PC-9 (cell line): Measurements from ENCODE around the gene PRKAR2B. TPM values are rescaled to one million over a fixed set of nuclear protein-coding genes. Genes with fewer than 3 reads are reported as not detected.

Source experiments
- BruUV-seq: library from RNA; stranded (reverse); fragments of 400-500 nt; replicated peaks from 2 replicates; lab custom pipeline; 2021; lab: Mats Ljungman, UMichigan
- CTCF ChIA-PET: fragments of 300-600 bp; sonication (Branson Sonifier 250); formaldehyde crosslinking; loops from one replicate; lab custom pipeline; 2022; ENCODE audit warnings: antibody characterized with exemption; lab: Charles Lee
- POLR2A ChIA-PET: fragments of 300-600 bp; sonication (Branson Sonifier 250); formaldehyde crosslinking; loops from one replicate; lab custom pipeline; 2022; ENCODE audit warnings: antibody characterized with exemption; ENCODE audit not compliant: unreplicated experiment; lab: Charles Lee
- DNase-seq, 2 experiments: peaks; one replicate each; pipeline versions ENCODE4 v3.0.0 to v3.0.0-alpha.2; 2015 to 2022; ENCODE audit warnings: mixed read lengths in 1 of 2
- H2AFZ ChIP-seq: fragments of 200-600 bp; sonication (generic); 2 replicates; pipeline ENCODE4 v1.8.1; 2017; ENCODE audit warnings: antibody characterized with exemption
- H3F3A ChIP-seq: fragments of 200-600 bp; sonication (generic); 2 replicates; pipeline ENCODE4 v1.8.1; 2017; ENCODE audit warnings: antibody characterized with exemption, mild to moderate bottlenecking, low read depth; ENCODE audit not compliant: insufficient read depth
- H3K27ac ChIP-seq: fragments of 200-600 bp; sonication (generic); 2 replicates; pipeline ENCODE4 v1.6.1; 2016; ENCODE audit warnings: mixed run types
- H3K27me3 ChIP-seq: fragments of 200-600 bp; sonication (generic); 2 replicates; pipeline ENCODE4 v1.6.1; 2016; ENCODE audit warnings: low read depth, mixed run types; ENCODE audit not compliant: insufficient read depth
- H3K36me3 ChIP-seq: fragments of 200-600 bp; sonication (generic); 2 replicates; pipeline ENCODE4 v1.6.1; 2016; ENCODE audit warnings: low read depth, mixed run types
- H3K4me1 ChIP-seq: fragments of 200-600 bp; sonication (generic); replicated peaks from 2 replicates; pipeline ENCODE4 v1.6.1; 2016; ENCODE audit warnings: mixed run types; ENCODE audit not compliant: insufficient read depth
- H3K4me2 ChIP-seq: fragments of 200-600 bp; sonication (generic); 2 replicates; pipeline ENCODE4 v1.6.1; 2017; ENCODE audit warnings: mixed run types
- H3K4me3 ChIP-seq: fragments of 200-600 bp; sonication (generic); 2 replicates; pipeline ENCODE4 v1.6.1; 2016; ENCODE audit warnings: mixed run types
- H3K79me2 ChIP-seq: fragments of 200-600 bp; sonication (generic); 2 replicates; pipeline ENCODE4 v1.6.1; 2017; ENCODE audit warnings: low read depth, mixed run types
- H3K9me2 ChIP-seq: fragments of 200-600 bp; sonication (generic); 2 replicates; pipeline ENCODE4 v1.8.1; 2017; ENCODE audit warnings: mild to moderate bottlenecking; ENCODE audit not compliant: insufficient read depth
- H3K9me3 ChIP-seq: fragments of 200-600 bp; sonication (generic); 2 replicates; pipeline ENCODE4 v1.8.1; 2016; ENCODE audit warnings: low read depth; ENCODE audit not compliant: insufficient read depth
- H4K20me1 ChIP-seq: fragments of 200-600 bp; sonication (generic); 2 replicates; pipeline ENCODE4 v1.8.1; 2017; ENCODE audit not compliant: insufficient read depth
- CTCF ChIP-seq: fragments of 200-600 bp; sonication (generic); conservative IDR thresholded peaks from 2 replicates; pipeline ENCODE4 v1.6.1; 2017; ENCODE audit warnings: mixed run types, antibody characterized with exemption, mild to moderate bottlenecking, moderate library complexity
- EZH2 ChIP-seq: fragments of 200-600 bp; sonication (generic); IDR thresholded peaks from 2 replicates; pipeline ENCODE4 v1.8.0; 2017; ENCODE audit warnings: antibody characterized with exemption, low read depth
- intact Hi-C: fragments of 100-400 bp; cut with micrococcal nuclease; formaldehyde crosslinking; loops from one replicate; pipeline ENCODE4 v1.10.0; 2022; ENCODE audit not compliant: unreplicated experiment
- total RNA-seq: library from RNA; stranded (reverse); gene quantifications from 2 replicates; pipeline ENCODE4 v1.2.3, GENCODE V29; 2021

PRKAR2B gene
- total RNA-seq, 1 experiment from 2014 or later: 2.9 TPM

- DNase-seq: no peak
- intact Hi-C loops: no loop called here
- ChIA-PET POLR2A (interaction anchor here (0.6 to 0.7 kb wide), 2 partner anchors 21 to 313 kb away, joined by 3 to 18 read pairs; no protein-coding TSS in a partner anchor), CTCF (interaction anchor here (0.6 to 0.8 kb wide), 2 partner anchors 70 to 663 kb away, joined by 3 read pairs; no protein-coding TSS in a partner anchor)
- Histone ChIP-seq H3K36me3 (peaks cover 44% of the 10 kb centered on the region), H3K4me2 (no peak overlapping the region), H3K79me2 (no peaks in the 10 kb centered on the region), H3K4me3 (no peak overlapping the region), H3F3A (peaks cover 4% of the 10 kb centered on the region; the same call in 1 of the 2 replicates), H4K20me1 (0 out of 2 replicates have a peak, but pooled peaks cover 18% of the 10 kb centered on the region), H3K27ac (no peak overlapping the region), H2AFZ (no peak overlapping the region), H3K27me3 (no peaks in the 10 kb centered on the region), H3K4me1 (no peaks in the 10 kb centered on the region), H3K9me3 (no peaks in the 10 kb centered on the region), H3K9me2 (no peaks in the 10 kb centered on the region)
- TF ChIP-seq EZH2 (no peak), CTCF (peak; percentile 15; the same call in 1 of the 2 replicates)
- no TSS peak for BruUV-seq
Measured at GRCh38 chr7:107194052-107194451, 149.5 kb downstream of the PRKAR2B start.

- peaks cover 15% of the 10 kb centered on the region; the same call in 1 of the 2 replicates for H4K20me1 ChIP-seq
- no peaks in the 10 kb centered on the region for H3K27me3 ChIP-seq
- intact Hi-C loops: no loop called here
- TF ChIP-seq CTCF: no peak
- TF ChIP-seq EZH2: no peak
- BruUV-seq: no TSS peak
- no peaks in the 10 kb centered on the region for H3K4me1 ChIP-seq
- H2AFZ ChIP-seq: no peak overlapping the region
- H3K9me3 ChIP-seq: no peaks in the 10 kb centered on the region
- H3K4me2 ChIP-seq: no peak overlapping the region
- no peak overlapping the region for H3K27ac ChIP-seq
- H3K9me2 ChIP-seq: no peaks in the 10 kb centered on the region
- CTCF ChIA-PET: interaction anchor here (0.6 kb wide), 1 partner anchor 679 kb away, joined by 3 read pairs; no protein-coding TSS in a partner anchor
- H3K79me2 ChIP-seq: no peaks in the 10 kb centered on the region
- no peak for DNase-seq
- POLR2A ChIA-PET: no interaction called here
- H3F3A ChIP-seq: peaks cover 4% of the 10 kb centered on the region; the same call in 1 of the 2 replicates
- peaks cover 39% of the 10 kb centered on the region for H3K36me3 ChIP-seq
- no peak overlapping the region for H3K4me3 ChIP-seq
Measured at GRCh38 chr7:107196834-107197610, 152.5 kb downstream of the PRKAR2B start.

- Histone ChIP-seq H3F3A (peaks cover 10% of the 10 kb centered on the region; the same call in 1 of the 2 replicates), H2AFZ (no peak overlapping the region), H3K4me2 (no peak overlapping the region), H3K4me1 (no peaks in the 10 kb centered on the region), H3K9me3 (no peaks in the 10 kb centered on the region), H3K4me3 (no peak overlapping the region), H4K20me1 (peaks cover 10% of the 10 kb centered on the region; the same call in 1 of the 2 replicates), H3K9me2 (no peaks in the 10 kb centered on the region), H3K36me3 (peaks cover 39% of the 10 kb centered on the region), H3K27me3 (no peaks in the 10 kb centered on the region), H3K27ac (no peak overlapping the region), H3K79me2 (no peaks in the 10 kb centered on the region)
- DNase-seq: peak in 1 of 2 experiments; percentile 55
- CTCF ChIA-PET: interaction anchor here (1.5 kb wide), 1 partner anchor 673 kb away, joined by 9 read pairs; no protein-coding TSS in a partner anchor
- TF ChIP-seq CTCF (peak; percentile 67), EZH2 (no peak)
- no TSS peak for BruUV-seq
- POLR2A ChIA-PET: interaction anchor here (0.6 kb wide), 1 partner anchor 1078 kb away, joined by 4 read pairs; no protein-coding TSS in a partner anchor
- intact Hi-C loops: loop anchor here (1.0 to 10.0 kb wide), 5 partner anchors 261 to 943 kb away; partner anchors contain the start of genes COG5 and DUS4L
Measured at GRCh38 chr7:107201795-107202450, 157.4 kb downstream of the PRKAR2B start.
